ENCODE measurements around the gene BTBD16. TPM values are rescaled to one million over a fixed set of nuclear protein-coding genes. Genes with fewer than 3 reads are reported as not detected.

Gene BTBD16
- total RNA-seq, 6 donors from 2014 or later: 0.20 to 1.8 (median 0.91) TPM; not detected in 3

DNA sequence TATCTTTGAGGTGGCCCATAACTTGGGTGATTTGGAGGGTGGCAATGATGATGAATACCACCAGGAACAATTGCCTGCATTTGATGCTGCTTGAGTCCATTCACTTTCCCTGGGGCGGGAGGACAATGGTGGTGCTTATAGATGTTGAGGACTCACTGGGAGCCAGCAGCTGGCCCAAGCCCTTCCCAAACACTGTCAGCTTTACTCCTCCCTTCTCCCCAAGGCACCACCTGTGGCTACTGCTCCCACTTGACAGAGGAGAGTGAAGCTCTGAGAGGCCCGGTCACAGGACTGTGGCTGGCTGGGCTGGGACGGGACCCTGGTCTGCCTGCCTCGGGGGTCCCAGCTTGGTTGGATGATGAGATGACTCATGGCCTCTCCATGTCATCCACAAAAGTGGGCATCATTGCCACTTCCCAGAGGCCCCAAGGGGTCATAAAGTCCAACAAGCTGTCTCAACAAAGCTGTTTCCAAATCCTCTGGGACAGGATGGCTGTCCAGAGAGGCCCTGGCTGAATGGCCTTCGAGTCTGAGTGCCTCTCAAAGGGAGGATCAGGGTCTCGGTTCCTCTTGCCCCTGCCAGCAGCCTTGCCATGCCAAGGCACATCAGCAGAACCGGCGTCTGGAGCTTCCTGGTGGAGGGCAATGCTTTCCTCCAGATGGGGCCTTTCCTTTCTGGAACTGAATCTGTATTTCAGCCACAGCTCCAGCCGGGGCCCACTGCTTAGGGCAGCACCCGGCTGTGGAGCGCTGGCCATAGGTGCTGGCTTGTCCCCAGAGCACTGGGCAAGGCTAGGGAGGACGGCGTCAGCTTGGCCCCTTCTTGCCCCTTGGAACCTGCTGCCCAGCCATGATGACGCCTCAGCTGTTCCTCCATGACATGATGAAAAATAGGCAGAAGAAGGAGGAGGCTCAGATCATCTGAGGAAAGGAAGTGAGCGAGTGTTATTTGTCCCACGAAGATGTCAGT lies 56.4 kb downstream of the BTBD16 start:
- TF ChIP-seq, protein P1, sequence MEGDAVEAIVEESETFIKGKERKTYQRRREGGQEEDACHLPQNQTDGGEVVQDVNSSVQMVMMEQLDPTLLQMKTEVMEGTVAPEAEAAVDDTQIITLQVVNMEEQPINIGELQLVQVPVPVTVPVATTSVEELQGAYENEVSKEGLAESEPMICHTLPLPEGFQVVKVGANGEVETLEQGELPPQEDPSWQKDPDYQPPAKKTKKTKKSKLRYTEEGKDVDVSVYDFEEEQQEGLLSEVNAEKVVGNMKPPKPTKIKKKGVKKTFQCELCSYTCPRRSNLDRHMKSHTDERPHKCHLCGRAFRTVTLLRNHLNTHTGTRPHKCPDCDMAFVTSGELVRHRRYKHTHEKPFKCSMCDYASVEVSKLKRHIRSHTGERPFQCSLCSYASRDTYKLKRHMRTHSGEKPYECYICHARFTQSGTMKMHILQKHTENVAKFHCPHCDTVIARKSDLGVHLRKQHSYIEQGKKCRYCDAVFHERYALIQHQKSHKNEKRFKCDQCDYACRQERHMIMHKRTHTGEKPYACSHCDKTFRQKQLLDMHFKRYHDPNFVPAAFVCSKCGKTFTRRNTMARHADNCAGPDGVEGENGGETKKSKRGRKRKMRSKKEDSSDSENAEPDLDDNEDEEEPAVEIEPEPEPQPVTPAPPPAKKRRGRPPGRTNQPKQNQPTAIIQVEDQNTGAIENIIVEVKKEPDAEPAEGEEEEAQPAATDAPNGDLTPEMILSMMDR (IDR thresholded peaks at IDR 0.05): no peak
- TF ChIP-seq POLR2A (IDR thresholded peaks at IDR 0.05) (no peak), EP300 (IDR thresholded peaks at IDR 0.05) (no peak), POLR2AphosphoS5 (IDR thresholded peaks at IDR 0.05) (no peak)
- Histone ChIP-seq H3K27me3 (no peaks in the 10 kb centered on the region), H3K4me3 (no peak overlapping the region), H3K9me3 (no peaks in the 10 kb centered on the region), H3K4me1 (no peaks in the 10 kb centered on the region), H3K36me3 (no peaks in the 10 kb centered on the region), H3K27ac (no peak overlapping the region)
- DNase-seq (no peak), ATAC-seq (ENCODE audit: low FRiP score in 2 of 2) (no peak)
- 83 to 87% methylated on average over 3 to 15 of the region's 16 CpGs for WGBS, 2 donors

DNA sequence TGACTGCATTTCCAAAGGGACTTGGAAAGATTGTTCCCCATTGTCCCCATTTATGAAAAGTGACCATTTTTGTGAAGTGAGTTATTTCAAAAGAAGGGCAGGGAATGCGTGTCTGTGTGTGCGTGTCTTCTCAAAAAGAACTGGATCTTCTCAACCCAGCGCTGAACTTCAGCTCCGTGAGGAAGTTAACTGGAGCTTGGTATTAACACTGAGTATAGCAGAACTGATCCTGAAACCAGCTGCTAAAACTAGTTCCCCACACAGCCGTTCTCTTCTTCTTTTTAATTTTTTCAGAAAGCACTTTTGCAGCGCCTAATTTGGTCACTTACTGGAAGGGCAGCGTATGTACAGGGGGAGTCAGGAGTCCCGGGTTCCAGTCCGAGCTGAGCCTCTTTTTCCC lies 57.6 kb downstream of the BTBD16 start:
- ATAC-seq (ENCODE audit: low FRiP score in 2 of 2) (peak in 1 of 2 donors; percentile 40), DNase-seq (no peak)
- TF ChIP-seq, protein P1 (IDR thresholded peaks at IDR 0.05): no peak
- TF ChIP-seq POLR2AphosphoS5 (IDR thresholded peaks at IDR 0.05): no peak
- TF ChIP-seq POLR2A (IDR thresholded peaks at IDR 0.05): no peak
- TF ChIP-seq EP300 (IDR thresholded peaks at IDR 0.05): no peak
- 53 to 64% methylated on average over 9 of the region's 9 CpGs for WGBS, 2 donors
- no peaks in the 10 kb centered on the region for H3K4me1 ChIP-seq
- no peaks in the 10 kb centered on the region for H3K9me3 ChIP-seq
- H3K36me3 ChIP-seq: no peaks in the 10 kb centered on the region
- no peak overlapping the region for H3K4me3 ChIP-seq
- H3K27ac ChIP-seq: no peak overlapping the region
- no peaks in the 10 kb centered on the region for H3K27me3 ChIP-seq

DNA sequence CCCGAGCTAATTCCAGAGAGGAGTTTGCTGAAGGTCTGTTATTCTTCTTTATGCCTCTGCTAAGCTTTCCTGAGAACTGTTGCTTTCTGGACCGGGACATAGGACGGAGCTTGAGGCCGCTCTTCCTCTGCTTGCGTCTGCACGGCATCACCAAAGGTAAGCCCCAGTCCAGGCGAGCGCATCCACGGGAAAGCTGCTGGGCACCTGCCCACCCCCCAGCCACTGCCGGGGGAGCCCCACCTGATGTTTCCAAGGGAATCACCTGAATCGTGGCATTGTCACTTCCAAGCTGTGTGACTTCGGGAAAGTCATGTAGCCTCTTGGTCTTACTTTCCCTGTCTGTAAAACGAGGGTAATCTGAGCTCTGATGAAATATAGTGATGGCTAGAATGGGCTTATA lies 58.3 kb downstream of the BTBD16 start:
- TF ChIP-seq POLR2AphosphoS5 (IDR thresholded peaks at IDR 0.05) (no peak), EP300 (IDR thresholded peaks at IDR 0.05) (no peak), POLR2A (IDR thresholded peaks at IDR 0.05) (no peak)
- TF ChIP-seq, protein P1 (IDR thresholded peaks at IDR 0.05): no peak
- no peaks in the 10 kb centered on the region for H3K4me1 ChIP-seq
- no peaks in the 10 kb centered on the region for H3K36me3 ChIP-seq
- H3K9me3 ChIP-seq: no peaks in the 10 kb centered on the region
- H3K27me3 ChIP-seq: no peaks in the 10 kb centered on the region
- no peak overlapping the region for H3K27ac ChIP-seq
- H3K4me3 ChIP-seq: no peak overlapping the region
- 75 to 78% methylated on average over 13 of the region's 13 CpGs for WGBS, 2 donors
- ATAC-seq (ENCODE audit: low FRiP score in 2 of 2): no peak
- DNase-seq: no peak

DNA sequence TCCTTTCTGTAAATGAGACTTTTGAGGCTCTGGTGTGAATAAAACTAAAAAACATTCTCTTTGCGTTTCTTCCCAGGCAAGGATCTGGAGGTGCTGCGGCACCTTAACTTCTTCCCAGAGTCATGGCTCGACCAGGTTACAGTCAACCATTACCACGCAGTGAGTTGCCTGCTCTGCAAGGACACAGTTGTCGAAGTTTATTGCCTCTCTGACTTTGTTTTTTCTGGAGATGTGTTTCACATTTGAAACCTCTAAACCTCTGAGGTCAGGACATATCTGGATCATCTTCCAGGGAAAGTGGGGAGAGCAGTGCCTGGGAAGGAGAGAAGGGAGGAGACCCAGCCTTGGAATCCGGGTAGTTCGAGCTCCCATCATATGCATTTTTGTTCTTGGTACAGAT lies 60.0 kb downstream of the BTBD16 start:
- Histone ChIP-seq H3K27ac (no peak overlapping the region), H3K4me3 (no peak overlapping the region), H3K27me3 (no peaks in the 10 kb centered on the region), H3K9me3 (no peaks in the 10 kb centered on the region), H3K36me3 (no peaks in the 10 kb centered on the region), H3K4me1 (no peaks in the 10 kb centered on the region)
- TF ChIP-seq POLR2A (IDR thresholded peaks at IDR 0.05): no peak
- TF ChIP-seq, protein P1 (IDR thresholded peaks at IDR 0.05): no peak
- no peak for TF ChIP-seq EP300 (IDR thresholded peaks at IDR 0.05)
- no peak for TF ChIP-seq POLR2AphosphoS5 (IDR thresholded peaks at IDR 0.05)
- DNase-seq: no peak
- 90% methylated on average over 7 of the region's 7 CpGs for WGBS, 2 donors
- no peak for ATAC-seq (ENCODE audit: low FRiP score in 2 of 2)
